Sciatic nerve (tissue), 2 donors: ENCODE data around the gene ABO. TPM values are rescaled to one million over a fixed set of nuclear protein-coding genes. Genes with fewer than 3 reads are reported as not detected.
"Not testable (repeated sequence)": the region's sequence is repeated elsewhere in the genome, so short reads cannot be mapped to it uniquely, and the experiment has no call there.

Source experiments
- ATAC-seq: fragments of 200-7000 bp; cut with Tn5 transposase; one replicate; pipeline ENCODE4 v1.9.1; 2020; ENCODE audit warnings: mild to moderate bottlenecking, moderate library complexity
- DNase-seq: peaks from one replicate; pipeline ENCODE4 v3.0.0-alpha.2; 2020; ENCODE audit warnings: low spot score
- intact Hi-C: fragments of 100-400 bp; cut with DNase I; formaldehyde crosslinking; loops from one replicate; pipeline ENCODE4 v1.14.2; 2022
- total RNA-seq: library from RNA; stranded (reverse); fragmentation: NEBNext Ultra II Directional; extraction: Animal tissue kit (Norgen Biotek cat#: 25700); gene quantifications from one replicate; pipeline ENCODE4 v1.2.1, GENCODE V29; 2021
- donor health status: DM: no; HTN: no; CAD: no.
- donor health status: DM: no; HTN: no; CAD: no.

ABO gene
- total RNA-seq, 1 donor from 2014 or later = 10.9 TPM

DNA sequence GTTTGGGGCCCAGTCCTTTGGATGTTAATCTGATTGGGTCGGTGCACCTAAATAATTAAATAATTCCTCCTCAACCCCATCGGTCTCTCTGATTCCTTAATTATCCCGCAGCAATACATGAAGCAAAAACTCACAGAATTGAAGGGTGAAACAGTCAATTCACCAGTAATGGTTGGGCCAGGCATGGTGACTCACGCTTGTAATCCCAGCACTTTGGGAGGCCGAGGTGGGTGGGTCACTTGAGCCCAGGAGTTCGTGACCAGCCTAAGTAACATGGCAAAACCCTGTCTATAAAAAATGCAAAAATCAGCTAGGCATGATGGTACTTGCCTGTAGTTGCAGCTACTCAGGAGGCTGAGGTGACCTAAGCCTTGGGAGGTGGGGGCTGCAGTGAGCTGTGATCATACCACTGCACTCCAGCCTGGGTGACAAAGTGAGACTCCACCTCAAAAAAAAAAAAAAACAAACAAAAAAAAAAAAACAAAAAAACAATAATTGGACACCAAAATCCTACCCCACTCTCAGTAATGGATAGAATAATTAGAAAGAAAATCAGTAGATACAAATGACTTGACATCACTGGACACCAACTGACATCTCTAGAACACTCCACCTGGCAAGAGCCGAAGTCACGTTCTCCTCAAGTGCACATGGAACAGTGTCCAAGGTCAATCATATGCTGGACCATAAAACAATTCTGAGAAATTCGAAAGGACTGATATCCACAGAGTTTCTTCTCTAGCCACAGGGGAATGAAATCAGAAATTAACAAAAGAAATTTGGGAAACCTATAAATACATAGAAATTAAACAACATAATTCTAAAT is 5.3 kb downstream of the ABO start:
- DNase-seq = no peak
- intact Hi-C loops = no loop called here
- ATAC-seq = no peak

DNA sequence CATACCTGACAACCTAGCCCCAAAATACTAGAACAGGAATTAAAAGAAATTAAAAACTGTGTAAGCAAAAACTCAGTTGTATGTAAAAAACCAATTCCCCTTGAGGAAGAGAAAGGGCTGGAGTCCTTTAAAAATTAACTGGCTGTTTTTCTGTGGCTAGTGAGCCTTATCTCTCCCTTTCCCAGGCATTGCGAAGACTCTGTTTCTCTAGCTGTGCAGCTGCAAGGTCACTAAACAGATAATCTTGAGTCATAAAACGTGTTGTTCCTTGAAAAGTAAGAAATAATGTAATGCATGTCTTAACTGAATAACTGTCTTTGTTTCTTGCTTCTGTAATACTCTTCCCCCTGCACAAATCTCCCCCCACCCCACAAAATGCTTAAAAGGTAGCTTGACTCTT is 5.9 kb downstream of the ABO start:
- DNase-seq, ATAC-seq, intact Hi-C loops: not testable (repeated sequence)

DNA sequence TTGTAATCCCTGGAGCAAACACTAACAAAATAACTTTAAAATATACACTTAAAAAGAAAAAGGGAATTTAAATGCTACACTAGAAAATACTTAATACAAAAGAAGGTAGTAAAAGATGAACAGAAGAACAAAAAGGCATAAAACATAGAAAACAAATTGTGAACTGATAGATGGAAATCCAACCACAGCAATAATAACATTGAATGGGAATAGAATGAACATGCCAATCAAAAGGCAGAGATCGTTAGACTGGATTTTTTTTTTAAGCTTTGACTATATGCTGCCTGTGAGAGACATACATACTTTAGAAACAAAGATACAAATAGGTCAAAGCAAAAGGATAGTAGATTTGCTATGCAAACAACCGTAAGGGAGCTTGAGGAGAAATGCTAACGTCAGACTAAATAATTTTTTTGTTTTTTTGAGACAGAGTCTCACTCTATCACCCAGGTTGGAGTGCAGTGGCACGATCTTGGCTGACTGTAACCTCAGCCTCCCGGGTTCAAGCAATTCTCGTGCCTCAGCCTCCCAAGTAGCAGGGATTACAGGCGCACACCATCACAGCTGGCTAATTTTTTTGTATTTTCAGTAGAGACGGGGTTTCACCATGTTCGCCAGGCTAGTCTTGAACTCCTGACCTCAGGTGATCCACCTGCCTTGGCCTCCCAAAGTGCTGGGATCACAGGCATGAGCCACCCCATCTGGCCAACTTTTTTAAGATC is 6.5 kb downstream of the ABO start:
- no peak for ATAC-seq
- intact Hi-C loops = no loop called here
- no peak for DNase-seq

DNA sequence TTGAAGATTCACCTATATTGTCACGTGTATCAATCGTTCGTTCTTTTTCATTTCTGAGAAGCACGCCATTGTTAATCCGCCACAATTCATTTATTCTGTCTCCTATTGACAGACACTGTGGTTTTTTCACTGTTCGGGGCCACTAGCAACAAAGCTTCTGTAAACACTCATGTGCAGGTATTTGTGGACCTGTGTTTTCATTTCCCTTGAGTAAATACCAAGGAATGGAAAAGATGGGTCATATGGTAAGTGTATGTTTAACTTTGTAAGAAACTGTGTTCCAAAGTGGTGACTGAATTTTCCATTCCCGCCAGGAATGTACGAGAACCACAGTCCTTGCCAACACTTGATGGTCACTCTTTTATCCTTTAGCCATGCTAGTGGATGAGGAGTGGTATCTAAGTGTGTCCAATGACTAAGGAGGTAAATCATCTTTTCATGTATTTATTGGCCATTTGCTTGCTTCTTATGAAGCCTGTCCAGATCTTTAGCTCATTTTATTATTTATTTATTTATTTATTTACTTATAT is 10.7 kb downstream of the ABO start:
- intact Hi-C loops = no loop called here
- DNase-seq (no peak), ATAC-seq (no peak)

DNA sequence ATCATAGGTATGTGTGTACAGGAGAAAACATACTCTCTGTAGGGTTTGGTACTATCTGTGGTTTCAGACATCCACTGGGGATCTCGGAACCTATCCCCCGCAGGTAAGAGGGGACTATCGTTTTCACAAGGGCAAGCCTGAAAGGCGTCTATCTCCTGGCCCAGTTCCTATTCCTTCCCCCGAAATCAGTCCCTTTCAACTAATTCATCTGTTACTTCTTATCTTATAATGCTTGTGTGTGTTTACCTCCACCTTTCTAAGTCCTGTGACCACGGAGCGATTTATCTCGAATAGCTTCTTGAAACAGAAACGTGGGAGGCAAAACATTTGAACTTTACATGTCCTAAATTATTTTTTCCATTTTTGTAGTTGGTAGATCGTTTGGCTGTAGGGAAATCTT is 11.4 kb downstream of the ABO start:
- no peak for ATAC-seq
- intact Hi-C loops = no loop called here
- no peak for DNase-seq

DNA sequence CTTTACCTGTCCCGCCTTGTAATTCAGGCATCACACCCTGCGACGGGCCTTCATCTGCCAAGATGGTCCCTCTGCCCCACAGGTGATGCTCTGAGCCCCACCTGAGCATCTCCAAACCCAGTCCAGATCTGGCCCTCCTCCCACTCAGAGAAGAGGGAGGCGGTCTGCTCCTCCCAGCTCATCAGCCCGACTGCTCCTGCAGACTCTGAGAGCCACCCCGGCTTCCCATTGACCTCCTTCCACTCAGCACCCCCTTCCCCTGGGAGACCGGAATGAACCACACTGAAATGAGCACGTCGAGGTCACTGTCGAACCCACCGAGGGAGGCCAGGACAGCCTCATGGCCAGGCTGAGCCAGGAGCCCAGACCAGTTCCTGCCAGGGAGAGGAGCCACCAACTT is 12.8 kb downstream of the ABO start:
- DNase-seq (no peak), ATAC-seq (no peak)
- intact Hi-C loops = no loop called here

DNA sequence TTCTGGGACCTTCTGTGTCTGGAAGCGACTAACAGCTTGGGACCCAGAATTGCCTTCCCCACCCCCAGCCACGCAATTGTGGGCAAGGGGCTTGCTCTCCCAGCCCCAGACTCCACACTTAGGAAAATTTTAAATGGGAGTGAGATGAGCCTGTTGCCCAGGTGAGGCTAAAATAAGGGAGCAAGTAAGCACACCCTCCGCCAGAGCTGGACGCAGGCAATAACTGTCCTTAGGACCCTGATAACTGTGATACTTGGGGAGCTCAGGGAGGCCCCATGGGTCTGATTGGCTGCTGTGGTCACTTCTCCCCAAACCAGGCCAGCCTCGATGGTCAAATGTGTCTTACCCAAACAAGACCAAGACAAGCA is 13.3 kb downstream of the ABO start:
- ATAC-seq (no peak), DNase-seq (no peak)
- intact Hi-C loops = no loop called here

DNA sequence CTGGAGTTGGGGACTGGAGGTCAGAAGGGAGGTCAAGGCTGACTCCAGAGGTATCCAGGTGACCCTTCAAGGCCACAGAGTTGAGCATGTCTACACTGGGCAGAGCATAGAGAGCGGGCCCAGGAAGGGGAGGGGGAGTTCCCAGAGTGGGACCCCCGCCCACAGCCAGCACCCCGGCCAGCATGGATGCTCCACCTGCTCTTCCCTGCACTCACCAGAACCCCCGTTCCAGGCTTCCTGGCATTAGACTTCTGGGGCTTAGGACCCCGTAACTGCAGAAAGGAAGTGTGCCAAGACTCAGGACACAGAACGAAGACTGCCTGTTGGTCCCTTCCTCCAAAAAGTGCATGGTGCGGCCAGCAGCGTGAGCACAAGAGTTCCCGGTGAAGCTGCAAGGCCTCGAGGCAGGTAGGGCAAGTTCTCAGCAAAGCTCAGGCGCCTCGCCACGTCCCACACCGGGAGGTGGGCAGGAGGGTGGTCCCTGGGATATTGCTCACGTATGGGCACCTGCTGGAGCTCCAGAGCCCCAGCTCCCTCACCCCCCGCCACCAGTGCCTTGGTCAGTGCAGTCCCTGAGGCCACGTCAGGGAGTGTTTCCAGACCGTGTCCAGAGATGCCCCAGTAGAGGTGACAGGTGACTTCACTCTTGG is 13.8 kb downstream of the ABO start:
- intact Hi-C loops = no loop called here
- ATAC-seq = no peak
- no peak for DNase-seq

DNA sequence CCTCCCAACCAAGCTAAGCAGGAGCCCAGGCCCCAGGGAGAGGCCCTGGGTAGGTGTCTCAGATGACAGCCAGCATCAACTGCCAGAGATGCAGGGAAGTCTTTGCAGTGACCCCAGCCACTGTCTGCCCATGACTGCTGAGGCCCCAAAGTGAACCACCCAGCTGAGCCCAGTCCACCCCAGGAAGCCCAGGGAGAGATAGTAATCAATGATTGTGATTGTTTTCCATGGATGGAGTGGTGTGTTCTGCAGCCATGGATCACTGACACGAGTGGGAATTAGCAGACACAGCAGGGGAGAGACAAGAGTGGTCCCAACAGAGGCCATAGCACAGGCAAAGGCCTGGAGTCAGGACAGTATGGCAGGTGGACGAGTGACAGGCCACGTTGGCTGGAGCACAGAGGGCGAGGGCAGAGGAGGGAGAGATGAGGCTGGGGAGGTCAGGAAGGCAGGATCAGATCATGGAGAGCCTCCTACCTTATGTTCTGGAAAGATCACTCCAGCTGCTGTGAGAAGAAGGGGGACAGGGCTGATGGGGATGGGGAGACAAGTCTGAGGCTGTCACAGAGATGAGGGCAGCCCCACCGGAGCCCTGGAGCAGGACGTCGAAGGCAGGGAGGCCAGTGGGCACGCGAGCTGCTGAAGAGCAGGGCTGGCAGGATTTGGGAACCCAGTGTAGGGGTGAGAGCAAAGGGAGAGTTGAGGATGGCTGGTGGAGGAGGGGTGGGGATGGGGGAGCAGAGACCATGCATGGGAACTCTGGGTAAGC is 14.5 kb downstream of the ABO start:
- ATAC-seq = no peak
- DNase-seq = no peak
- intact Hi-C loops = no loop called here

DNA sequence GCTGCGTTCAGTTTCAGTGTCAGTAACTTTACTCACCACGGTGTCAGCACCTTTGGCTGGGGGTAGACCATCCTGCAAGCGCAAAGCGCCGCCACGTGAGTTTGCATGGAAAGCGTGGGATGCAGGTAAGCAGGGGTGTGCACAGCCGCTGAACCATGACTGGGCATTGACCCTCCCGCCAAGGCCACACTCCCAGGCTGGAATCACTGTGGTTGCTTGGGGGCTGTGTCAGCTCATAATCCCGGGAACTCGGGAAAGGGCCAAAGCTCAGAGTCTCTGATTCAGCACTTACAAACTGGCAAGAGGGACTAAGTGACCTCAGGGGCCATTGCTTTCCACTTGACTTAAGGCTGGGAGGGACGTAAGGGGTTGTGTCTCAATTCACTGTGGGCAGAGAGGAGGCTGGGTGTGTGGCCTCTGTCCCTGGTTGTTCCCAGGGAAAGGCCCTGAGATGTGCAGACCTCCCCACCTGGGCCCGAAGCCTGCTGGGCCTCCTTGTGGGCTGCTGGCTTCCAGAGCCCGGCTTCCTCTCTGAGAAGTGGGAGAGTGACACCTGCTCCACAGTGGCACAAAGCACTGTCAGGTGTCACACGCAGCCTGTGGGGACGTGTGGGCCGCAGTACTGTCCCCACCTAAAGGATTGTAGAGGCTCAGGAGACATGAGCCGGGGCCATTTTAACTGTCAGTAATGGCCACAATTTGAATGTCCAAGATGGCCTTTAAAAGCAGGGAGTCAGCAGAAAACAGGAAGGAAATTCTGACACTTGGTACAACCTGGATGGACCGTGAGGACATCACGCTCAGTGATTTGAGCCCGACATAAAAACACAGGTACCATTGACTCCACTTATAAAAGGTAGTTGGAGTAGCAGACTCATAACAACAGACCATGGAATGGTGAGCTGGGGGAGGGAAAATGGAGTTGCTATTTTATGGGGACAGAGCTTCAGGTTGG is 16.7 kb downstream of the ABO start:
- intact Hi-C loops = no loop called here
- DNase-seq = no peak
- ATAC-seq = no peak

DNA sequence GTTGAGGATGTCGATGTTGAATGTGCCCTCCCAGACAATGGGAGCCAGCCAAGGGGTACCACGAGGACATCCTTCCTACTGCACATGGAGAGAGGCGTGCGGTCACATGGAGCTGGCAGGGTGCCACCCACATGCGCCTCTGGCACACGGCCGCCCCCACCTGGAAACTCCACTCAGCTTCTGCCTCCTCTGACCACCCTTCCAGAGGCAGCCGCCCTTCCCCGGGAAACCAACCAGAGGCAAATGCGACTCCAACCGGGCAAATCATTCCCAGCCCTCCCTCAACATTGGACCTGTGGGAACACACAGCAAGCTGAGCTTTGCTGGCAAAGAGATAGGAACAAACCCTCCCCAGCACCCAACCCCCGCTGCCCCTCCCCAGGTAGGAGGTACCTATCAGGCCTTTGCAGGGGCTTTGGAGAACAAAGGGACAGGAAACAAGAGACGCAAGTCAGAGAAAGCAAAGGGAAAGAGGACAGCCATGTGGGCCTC is 17.5 kb downstream of the ABO start:
- DNase-seq = no peak
- peak; percentile 20 for ATAC-seq
- intact Hi-C loops = no loop called here

DNA sequence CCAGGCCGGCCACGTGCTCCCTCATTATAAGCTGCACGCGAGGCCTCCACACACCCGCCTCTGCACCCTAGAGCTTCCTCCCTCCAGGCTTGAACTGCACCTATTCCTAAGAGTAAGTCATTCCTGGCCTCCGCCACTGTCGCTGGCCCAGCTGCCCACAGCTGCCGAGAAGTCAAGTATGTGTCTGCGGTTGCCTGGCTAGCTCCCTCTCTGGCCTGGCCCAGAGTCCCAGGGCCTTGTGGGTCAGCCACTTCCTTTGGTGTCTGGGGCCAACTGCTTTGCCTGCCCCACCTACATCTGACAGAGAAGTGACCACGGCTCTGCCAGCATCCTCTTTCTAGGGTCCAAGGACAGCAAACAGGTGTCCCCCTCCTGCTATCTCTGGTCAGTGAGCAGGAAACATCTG is 18.3 kb downstream of the ABO start:
- no peak for DNase-seq
- ATAC-seq = no peak
- intact Hi-C loops = no loop called here

DNA sequence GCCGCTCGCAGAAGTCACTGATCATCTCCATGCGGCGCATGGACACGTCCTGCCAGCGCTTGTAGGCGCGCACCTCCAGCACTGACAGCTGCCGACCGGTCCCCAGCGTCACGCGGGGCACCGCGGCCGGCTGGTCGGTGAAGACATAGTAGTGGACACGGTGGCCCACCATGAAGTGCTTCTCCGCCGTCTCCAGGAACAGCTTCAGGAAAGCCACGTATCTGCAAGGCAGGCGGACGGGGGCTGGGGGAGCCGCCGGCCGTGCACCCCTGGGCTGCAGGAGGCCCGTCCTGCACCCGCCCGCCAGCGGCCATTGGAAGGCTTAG is 18.9 kb downstream of the ABO start:
- intact Hi-C loops = no loop called here
- ATAC-seq (no peak), DNase-seq (no peak)

DNA sequence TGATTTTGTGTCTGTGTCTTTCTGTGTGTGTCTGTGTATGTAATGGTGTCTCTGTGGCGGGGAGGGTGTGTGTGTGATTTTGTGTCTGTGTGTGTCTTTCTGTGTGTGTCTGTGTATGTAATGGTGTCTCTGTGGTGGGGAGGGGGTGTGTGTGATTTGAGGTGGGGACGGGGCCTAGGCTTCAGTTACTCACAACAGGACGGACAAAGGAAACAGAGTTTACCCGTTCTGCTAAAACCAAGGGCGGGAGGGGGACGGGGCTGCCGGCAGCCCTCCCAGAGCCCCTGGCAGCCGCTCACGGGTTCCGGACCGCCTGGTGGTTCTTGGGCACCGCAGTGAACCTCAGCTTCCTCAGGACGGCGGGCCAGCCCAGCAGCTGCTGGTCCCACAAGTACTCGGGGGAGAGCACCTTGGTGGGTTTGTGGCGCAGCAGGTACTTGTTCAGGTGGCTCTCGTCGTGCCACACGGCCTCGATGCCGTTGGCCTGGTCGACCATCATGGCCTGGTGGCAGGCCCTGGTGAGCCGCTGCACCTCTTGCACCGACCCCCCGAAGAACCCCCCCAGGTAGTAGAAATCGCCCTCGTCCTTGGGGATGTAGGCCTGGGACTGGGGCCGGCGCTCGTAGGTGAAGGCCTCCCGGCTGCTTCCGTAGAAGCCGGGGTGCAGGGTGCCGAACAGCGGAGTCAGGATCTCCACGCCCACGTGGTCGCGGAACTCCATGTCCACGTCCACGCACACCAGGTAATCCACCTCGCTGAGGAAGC is 19.4 kb downstream of the ABO start:
- ATAC-seq (no peak), DNase-seq (no peak)
- intact Hi-C loops = no loop called here

DNA sequence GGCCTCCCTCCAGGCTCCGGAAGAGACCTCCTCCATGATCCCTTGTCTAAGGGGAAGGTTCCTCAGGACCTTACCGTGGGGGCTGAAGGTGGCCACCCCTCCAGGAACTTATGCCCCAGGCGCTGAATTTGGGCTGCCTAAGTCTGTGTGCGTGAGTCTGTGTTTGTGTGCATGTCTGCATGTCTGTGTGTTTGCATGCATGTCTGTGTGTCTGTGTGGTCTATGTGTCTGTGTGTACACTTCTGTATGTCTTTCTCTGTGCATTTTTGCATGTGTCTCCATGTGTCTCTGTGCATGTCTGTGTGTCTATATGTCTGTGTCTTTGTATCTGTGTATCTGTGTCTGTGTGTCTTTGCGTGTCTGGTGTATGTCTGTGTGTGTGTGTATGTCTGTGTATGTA is 20.5 kb downstream of the ABO start:
- intact Hi-C loops = no loop called here
- ATAC-seq (no peak), DNase-seq (no peak)

DNA sequence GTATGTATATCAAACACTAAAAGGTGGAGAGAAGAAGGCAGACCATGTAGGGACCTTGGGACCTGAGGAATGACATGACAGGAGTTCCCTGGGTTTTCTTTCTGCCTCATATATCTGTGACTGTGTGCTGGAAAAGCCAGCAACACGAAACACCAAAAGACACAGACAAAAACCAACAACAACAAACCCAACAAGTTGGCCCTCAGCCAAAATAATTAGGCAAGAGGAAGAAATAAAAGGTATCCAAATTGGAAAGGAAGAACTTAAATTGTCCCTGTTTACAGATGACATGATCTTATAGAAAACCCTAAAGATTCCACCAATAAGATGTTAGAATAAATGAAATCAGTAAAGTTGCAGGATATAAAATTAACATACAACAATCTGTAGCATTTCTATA is 21.7 kb downstream of the ABO start:
- DNase-seq (no peak), ATAC-seq (no peak)
- intact Hi-C loops = no loop called here

DNA sequence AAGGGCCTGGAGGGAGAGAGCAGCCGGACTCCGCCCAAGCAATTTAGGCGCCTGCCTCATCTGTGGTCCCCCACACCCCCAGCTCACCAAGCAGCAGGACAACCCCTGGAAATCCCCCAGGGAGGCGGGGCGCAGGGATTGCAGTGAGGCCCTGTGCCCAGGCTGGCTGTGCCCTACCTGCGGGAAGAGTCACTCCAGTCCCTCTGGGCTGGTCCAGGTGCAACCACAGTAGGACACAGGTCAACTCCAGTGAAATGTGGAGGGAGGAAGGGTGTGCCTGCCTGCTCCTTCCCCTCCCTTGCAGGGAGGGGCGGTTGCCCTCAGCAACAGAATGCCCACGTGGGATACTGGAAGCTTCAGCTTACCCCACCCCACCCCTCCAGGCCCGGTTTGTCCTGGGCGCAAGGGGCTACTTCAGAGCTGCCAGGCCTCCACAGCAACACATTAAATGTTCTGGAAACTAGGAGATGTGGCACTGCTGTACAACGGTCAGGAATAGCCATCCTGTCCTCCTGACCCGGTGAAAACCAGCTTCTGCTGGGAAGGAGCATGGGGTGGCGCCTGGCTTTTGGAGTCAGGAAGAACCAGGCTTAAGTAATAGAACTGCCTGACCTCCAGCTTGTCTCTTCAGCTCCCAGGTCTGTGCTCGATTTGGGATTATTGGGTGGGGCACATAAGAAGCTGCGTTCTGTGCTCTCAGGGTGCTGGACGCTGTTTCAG is 22.5 kb downstream of the ABO start:
- peak; percentile 86 for ATAC-seq
- DNase-seq = no peak
- intact Hi-C loops = no loop called here
